Activated T-helper 1 cell treated with anti-CD3 and anti-CD28 coated beads, Interleukin-12 subunit alpha, Interleukin-12 subunit beta, Interleukin-2, Interleukin-4 antibody, amounts not matched to agents 30 ng/mL and 10 ng/mL and 1 ng/mL, durations not matched to agents 14 hours and 24 hours and 36 hours (primary cell): ENCODE results near the gene DUSP9. TPM values are rescaled to one million over a fixed set of nuclear protein-coding genes. Genes with fewer than 3 reads are reported as not detected.
A peak's percentile ranks its signal among the peaks of the same experiment; 100 is the strongest.

Experiments used
- DNase-seq: peaks from one replicate; pipeline ENCODE4 v3.0.0; 2021; ENCODE audit warnings: low spot score
- H3K27ac Mint-ChIP-seq: one replicate; pipeline ENCODE4 v1.8.0; 2021; ENCODE audit warnings: mild to moderate bottlenecking, mixed read lengths
- H3K27me3 Mint-ChIP-seq: one replicate; pipeline ENCODE4 v1.8.0; 2022; ENCODE audit warnings: mild to moderate bottlenecking, moderate library complexity, mixed read lengths; ENCODE audit not compliant: insufficient read depth
- H3K36me3 Mint-ChIP-seq: one replicate; pipeline ENCODE4 v1.8.0; 2021; ENCODE audit warnings: low read depth, mixed read lengths
- H3K4me1 Mint-ChIP-seq: one replicate; pipeline ENCODE4 v1.8.0; 2021; ENCODE audit warnings: low read depth, mixed read lengths
- H3K4me3 Mint-ChIP-seq: one replicate; pipeline ENCODE4 v1.8.0; 2021; ENCODE audit warnings: mild to moderate bottlenecking, moderate library complexity, mixed read lengths
- H3K9me3 Mint-ChIP-seq: one replicate; pipeline ENCODE4 v1.8.0; 2021; ENCODE audit warnings: mixed read lengths
- intact Hi-C: fragments of 100-400 bp; cut with micrococcal nuclease; formaldehyde crosslinking; loops from one replicate; pipeline ENCODE4 v1.15.1; 2024
- total RNA-seq: library from RNA; stranded (reverse); gene quantifications from 2 replicates; pipeline ENCODE4 v1.2.3, GENCODE V29; 2022

DUSP9 gene
- total RNA-seq, 1 donor from 2014 or later = 0.10 TPM

DNA sequence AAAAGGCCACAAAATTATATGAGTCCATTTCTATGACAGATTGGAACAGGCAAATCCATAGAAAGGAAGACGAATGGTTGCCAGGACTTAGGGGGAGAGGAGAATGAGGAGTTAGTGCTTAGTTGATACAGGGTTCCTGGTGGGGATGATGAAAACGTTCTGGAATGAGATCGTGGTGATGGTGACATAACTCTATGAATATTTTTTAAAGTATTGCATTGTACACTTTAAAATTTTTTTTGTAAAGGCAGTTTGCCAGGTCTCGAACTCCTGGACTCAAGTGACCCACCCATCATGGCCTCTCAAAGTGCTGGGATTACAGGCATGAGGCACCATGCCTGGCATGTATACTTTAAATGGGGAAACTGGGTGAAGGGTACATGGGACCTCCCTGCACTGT lies 38.2 kb upstream of the DUSP9 start:
- Mint-ChIP-seq H3K27ac (no peak overlapping the region), H3K4me1 (peaks cover 6% of the 10 kb centered on the region), H3K4me3 (no peak overlapping the region), H3K27me3 (peaks cover 8% of the 10 kb centered on the region), H3K9me3 (no peaks in the 10 kb centered on the region), H3K36me3 (no peaks in the 10 kb centered on the region)
- intact Hi-C loops = loop anchor here (2.0 kb wide), 1 partner anchor 668 kb away; no protein-coding TSS in a partner anchor
- no peak for DNase-seq

DNA sequence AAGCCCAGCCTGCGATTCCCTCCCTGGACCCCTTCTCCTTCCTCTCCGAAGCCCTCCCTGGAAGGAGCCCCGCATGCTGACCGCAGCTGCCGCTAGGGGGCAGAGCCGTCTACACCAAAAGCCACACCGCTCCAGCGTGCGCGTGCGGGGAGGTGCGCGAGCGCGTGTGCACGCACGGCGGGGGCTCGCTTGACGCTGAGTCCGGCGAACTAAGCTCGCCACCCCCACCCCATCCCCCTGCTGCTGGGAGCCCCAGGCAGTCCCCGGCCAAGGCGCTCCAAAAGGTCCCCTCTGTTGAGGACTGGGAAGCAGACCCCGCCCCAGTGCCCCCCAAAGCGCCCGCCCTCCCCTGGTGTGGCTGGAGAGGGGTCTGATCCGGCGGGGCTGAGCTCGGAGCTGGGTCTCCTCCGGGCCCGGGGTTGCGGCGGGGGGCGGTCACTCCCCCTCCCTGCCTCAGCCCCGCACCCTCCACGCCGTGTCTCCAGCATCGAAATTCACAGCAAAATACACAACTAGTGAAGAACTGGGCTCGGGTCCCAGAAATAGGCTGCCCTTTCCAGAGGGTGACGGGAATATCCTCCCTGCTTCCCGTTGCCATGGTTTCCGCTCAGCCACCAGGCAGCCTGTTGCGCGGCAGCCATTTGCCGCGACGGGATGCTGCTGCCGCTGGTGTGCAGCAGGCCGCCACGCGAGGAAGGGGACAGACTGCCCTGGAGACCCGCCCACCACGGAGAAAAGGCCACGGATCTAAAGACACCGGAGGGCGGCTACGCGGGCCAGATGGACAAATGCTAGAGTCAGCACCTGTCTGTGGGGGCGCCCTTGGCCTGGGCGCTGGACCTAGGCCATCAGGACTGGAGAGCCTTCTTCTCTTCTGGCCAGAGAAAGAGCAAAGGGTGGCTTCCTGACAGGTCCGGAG lies 36.8 kb upstream of the DUSP9 start:
- peak; percentile 58 for DNase-seq

DNA sequence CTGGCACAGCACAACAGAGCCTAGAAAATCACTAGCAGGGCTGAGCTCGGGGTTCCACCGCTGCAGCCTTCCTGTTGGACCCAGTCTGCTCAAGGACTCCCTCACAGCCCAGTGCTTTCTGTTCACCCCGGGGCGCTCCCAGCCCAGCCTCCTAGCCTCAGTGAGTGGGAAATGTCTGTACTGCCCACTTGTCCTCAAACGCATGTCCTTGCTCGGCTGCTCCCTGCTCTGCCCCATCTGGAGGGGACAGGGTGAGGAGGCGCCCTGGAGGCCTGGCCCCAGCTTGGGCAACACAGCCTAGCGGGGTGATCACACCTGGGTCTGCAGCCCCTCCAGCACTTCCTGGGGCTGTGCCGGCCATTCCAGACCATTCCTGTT lies 36.2 kb upstream of the DUSP9 start:
- no peak for DNase-seq
- Mint-ChIP-seq H3K27ac (no peak overlapping the region), H3K27me3 (peaks cover 18% of the 10 kb centered on the region), H3K9me3 (no peaks in the 10 kb centered on the region), H3K4me1 (peaks cover 13% of the 10 kb centered on the region), H3K4me3 (peak overlapping the region; percentile 77), H3K36me3 (no peaks in the 10 kb centered on the region)
- intact Hi-C loops = loop anchor here (2.0 kb wide), 1 partner anchor 58 kb away; no protein-coding TSS in a partner anchor

More for the DNA sequence above, 36.8 kb upstream of the DUSP9 start:
- H3K4me3 Mint-ChIP-seq = peak overlapping the region; percentile 77
- no peaks in the 10 kb centered on the region for H3K9me3 Mint-ChIP-seq
- H3K36me3 Mint-ChIP-seq = no peaks in the 10 kb centered on the region
- peaks cover 17% of the 10 kb centered on the region for H3K27me3 Mint-ChIP-seq
- H3K27ac Mint-ChIP-seq = peak overlapping the region; percentile 75
- intact Hi-C loops = loop anchor here (2.0 kb wide), 2 partner anchors 59 to 669 kb away; no protein-coding TSS in a partner anchor
- peaks cover 12% of the 10 kb centered on the region for H3K4me1 Mint-ChIP-seq

DNA sequence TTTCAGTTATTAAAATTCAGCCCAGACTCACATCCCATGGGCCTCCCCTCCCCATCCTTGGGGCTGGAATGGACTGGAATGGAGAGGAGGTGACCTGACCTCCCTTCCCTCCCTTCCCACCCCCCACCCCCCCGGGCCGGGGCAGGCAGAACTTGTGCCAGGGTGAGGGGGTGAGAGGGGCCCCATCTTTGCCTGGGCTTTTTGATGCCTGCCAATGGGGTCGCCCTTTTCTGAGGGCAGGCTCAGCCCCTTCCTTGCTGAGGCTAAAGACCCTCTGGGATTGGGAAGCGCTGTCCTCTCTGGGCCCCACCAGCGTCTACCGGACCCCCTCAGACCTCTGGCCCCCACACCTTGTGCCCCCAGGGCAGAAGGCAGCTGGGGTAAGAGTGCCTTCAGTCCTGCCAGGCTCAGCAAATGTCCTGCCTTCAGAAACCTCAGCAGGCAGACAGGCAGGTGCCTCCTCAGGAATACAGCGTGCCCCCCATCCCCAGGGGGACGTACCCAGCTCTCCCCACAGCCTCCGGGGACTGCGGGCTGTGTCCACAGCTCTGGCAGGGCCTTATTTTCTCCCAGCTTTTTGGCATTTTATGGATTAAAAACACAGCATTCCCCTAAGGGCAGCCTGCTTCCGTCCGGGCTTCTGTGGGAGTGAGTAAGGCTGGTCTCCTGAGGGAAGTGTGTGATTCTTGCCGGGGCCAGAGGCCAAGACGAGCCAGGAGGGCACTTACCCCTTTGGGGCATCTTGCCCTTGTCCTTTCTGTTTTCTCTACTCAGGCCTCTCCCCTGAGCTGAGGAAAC lies 35.5 kb upstream of the DUSP9 start:
- no peak overlapping the region for H3K4me3 Mint-ChIP-seq
- intact Hi-C loops = loop anchor here (2.0 kb wide), 1 partner anchor 57 kb away; no protein-coding TSS in a partner anchor
- H3K27ac Mint-ChIP-seq = no peak overlapping the region
- H3K36me3 Mint-ChIP-seq = no peaks in the 10 kb centered on the region
- peaks cover 14% of the 10 kb centered on the region for H3K27me3 Mint-ChIP-seq
- H3K9me3 Mint-ChIP-seq = no peaks in the 10 kb centered on the region
- DNase-seq = no peak
- H3K4me1 Mint-ChIP-seq = peaks cover 13% of the 10 kb centered on the region

DNA sequence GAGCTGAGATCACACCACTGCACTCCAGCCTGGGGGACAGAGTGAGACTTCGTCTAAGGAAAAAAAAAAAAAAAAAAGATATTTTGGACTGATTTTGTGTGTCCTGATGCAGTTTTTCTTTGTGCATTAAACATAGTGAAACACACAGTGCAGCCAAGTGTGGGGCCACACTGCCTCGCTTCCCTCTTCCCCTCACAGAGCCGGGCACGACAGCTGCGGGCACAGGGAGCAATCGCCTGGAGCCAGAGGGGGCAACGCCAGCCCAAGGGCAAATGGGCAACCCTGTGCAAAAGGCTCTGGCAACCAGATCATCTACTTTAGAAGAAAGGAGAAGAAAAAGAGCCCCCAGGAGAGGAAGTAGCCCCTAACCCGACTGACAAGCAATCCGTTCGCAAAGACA lies 34.6 kb upstream of the DUSP9 start:
- no peaks in the 10 kb centered on the region for H3K9me3 Mint-ChIP-seq
- DNase-seq = no peak
- intact Hi-C loops = no loop called here
- no peaks in the 10 kb centered on the region for H3K36me3 Mint-ChIP-seq
- H3K4me1 Mint-ChIP-seq = peaks cover 13% of the 10 kb centered on the region
- no peak overlapping the region for H3K4me3 Mint-ChIP-seq
- H3K27me3 Mint-ChIP-seq = peaks cover 16% of the 10 kb centered on the region
- H3K27ac Mint-ChIP-seq = no peak overlapping the region

DNA sequence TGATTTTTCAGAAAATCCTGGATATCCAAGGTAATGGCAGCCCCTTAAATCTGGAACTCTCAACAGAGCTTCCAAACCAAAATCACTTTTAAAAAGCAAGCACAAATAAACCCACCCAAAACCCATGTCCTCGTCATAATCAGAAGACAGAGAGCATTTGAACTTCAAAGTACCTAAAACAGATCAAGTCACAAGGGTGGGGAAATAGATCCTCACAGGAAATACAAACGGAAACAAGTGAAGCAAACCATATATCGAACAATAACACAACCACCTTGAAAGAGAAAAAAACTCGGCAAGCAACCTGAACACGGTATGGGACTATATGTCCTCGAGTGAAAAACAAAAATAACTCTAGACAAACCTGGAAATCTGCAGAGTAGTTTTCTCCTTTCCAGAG lies 32.2 kb upstream of the DUSP9 start:
- H3K27ac Mint-ChIP-seq = no peak overlapping the region

DNA sequence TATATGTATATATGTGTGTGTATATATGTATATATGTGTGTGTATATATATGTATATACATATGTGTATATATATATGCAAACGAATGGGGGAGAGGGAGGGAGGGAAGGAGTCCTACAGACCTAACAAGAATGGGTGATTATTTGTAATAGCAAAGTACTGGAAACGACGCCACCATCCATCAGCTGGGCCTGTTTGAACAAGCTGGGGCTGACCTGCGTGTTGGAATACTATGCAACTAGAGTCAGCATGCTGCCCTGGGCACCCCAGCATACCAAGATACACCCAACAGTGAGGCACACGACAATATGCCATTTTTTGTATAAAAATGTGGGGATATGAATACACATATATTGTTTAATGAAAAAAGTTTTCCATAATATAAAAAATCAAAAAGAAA lies 26.4 kb upstream of the DUSP9 start:
- no peaks in the 10 kb centered on the region for H3K36me3 Mint-ChIP-seq
- H3K27ac Mint-ChIP-seq = no peak overlapping the region
- intact Hi-C loops = no loop called here
- peaks cover 4% of the 10 kb centered on the region for H3K27me3 Mint-ChIP-seq
- no peak for DNase-seq
- no peak overlapping the region for H3K4me3 Mint-ChIP-seq
- H3K4me1 Mint-ChIP-seq = no peaks in the 10 kb centered on the region
- no peaks in the 10 kb centered on the region for H3K9me3 Mint-ChIP-seq

More for the DNA sequence above, 32.2 kb upstream of the DUSP9 start:
- H3K4me3 Mint-ChIP-seq = no peak overlapping the region
- H3K4me1 Mint-ChIP-seq = peaks cover 7% of the 10 kb centered on the region
- intact Hi-C loops = no loop called here
- H3K36me3 Mint-ChIP-seq = no peaks in the 10 kb centered on the region
- DNase-seq = no peak
- peaks cover 18% of the 10 kb centered on the region for H3K27me3 Mint-ChIP-seq
- no peaks in the 10 kb centered on the region for H3K9me3 Mint-ChIP-seq

DNA sequence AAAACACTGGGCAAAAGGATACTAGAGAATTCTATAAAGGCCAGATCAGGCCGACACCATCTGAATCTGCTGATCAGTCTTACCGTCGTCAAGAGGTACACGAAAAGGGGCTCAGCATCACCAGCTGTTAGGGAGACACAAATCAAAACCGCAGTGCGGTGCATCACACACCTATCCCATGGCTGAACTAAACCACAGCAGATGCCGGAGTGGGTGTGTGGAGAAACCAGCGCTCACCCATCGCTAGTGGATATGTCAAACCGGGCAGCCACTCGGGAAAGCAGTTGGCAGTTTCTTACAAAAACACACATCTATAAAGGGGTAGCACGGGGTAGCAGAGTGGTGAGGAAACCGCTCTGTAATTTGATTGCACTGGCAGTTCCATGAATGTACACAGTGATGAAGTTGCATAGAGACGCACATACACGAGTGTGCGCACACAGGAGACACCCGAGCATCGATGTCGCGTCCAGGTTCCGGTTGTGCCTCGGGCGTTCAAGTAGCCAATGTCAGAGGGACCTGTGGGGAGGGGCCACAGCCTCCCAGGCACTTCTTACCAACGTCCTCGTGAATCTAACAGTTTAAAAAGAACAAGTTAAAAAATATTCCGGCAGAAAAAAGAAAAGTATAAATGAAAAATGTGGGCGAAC lies 24.9 kb upstream of the DUSP9 start:
- H3K27ac Mint-ChIP-seq = no peak overlapping the region
- intact Hi-C loops = no loop called here
- H3K36me3 Mint-ChIP-seq = no peaks in the 10 kb centered on the region

DNA sequence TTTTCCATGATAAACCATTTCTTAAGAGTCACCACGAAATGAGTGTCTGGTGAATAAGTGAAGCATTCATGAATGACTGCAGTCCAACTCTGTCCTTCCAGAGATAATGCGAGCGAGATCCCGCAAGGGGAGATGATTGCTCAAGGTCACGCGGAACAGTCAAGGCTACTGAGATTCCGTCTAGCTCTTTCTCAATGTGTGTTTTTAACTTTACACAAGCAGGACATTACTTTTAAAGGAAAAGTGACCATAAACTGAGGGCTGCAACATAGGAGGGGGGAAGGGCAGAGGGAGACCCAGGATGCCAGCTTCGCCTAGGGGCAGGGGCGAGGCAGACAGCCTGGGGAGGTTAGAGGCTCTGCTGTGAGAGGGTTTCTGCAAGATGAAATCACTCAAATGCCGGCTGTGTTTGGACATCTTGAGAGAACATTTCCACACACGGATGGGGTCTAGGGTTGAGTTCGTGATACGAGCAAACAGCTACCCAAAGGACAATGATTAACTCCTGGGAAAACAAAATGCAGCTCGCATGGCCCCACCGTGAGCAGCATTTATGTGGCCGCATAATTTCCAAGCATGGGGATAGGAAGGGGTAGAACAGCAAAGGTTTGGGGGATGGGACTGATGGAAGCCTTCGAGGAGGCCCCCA lies 24.2 kb upstream of the DUSP9 start:
- H3K4me3 Mint-ChIP-seq = no peak overlapping the region
- no peak overlapping the region for H3K27ac Mint-ChIP-seq
- no peaks in the 10 kb centered on the region for H3K36me3 Mint-ChIP-seq
- intact Hi-C loops = no loop called here
- no peaks in the 10 kb centered on the region for H3K9me3 Mint-ChIP-seq
- H3K27me3 Mint-ChIP-seq = peaks cover 2% of the 10 kb centered on the region
- H3K4me1 Mint-ChIP-seq = no peaks in the 10 kb centered on the region
- DNase-seq = no peak

More for the DNA sequence above, 24.9 kb upstream of the DUSP9 start:
- Mint-ChIP-seq H3K4me1 (no peaks in the 10 kb centered on the region), H3K4me3 (no peak overlapping the region), H3K27me3 (peaks cover 4% of the 10 kb centered on the region), H3K9me3 (no peaks in the 10 kb centered on the region)
- no peak for DNase-seq

DNA sequence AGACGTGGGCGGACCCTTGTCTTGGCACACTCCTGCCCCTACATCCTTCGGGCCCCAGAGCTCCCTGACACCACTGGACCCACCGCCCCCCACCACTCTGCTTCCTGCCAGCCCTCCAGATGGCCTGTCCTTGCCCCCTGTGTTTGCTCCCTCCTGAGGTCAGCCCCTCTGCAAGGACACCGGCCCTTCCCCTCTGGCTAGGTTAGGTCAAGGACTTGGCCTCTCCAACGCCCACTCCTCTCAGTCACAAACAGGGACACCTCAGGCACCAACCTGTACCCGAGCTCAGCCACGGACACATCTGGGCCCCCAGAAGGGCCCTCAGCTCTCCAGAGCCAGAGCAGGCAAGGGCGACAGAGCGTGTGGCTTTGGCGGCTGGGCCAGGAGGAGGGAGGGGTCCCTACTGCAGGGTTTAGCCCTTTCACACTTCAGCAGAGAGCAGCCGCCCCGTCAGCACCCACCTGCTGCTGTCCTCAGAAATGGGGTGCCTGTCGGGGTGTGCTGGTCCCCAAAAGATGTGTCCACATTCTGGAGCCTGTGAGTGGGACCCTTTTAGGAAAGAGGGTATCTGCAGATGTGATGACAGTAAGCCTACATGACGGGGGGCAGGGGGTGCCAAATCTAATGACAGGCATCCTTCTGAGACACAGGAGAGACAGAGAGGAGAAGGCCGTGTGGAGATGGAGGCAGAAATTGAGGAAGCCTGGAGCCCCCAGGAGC lies 23.5 kb upstream of the DUSP9 start:
- intact Hi-C loops = no loop called here
- peaks cover 2% of the 10 kb centered on the region for H3K27me3 Mint-ChIP-seq

DNA sequence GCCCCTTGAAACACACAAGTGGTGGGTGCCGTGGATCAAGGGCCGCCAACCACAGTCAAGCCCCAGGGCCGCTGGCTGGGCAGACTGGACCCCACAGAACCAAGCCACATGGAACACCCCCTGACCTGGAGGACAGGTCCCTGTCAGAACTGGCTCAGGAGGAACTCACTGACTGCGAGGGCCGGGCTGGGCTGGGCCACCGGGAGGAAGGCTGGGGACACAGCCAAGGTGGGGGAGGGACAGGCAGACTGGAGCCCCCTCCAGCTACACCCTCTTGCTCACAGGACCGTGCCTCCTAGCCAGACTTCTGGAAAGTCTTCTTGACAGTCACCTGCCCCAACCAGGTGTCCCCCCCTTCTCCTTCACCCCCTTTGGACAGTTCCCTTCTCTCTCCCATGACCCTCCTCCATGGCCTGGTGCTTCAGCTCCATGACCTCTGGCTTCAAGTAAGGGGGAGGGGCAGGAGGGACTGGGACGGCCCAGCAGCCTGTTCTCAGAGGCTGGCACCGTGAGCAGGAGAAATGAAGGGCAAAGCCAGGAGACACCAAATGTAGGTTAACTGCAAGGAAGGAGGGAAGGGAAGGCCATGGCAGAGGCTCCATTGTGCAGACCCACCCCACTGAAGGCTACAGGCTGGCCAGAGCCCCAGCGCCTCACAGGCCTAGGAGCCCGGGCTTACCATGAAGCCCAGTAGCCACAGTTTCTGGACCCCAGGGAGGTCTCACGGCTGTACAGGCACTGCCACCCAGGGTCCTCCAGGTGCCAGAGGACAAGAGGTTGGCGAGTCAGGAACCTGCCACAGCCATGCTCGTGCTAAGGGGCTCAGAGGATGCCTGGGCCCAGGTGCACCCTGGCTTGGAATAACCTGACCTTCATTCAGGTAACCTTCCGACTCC lies 22.6 kb upstream of the DUSP9 start:
- H3K4me1 Mint-ChIP-seq = no peaks in the 10 kb centered on the region
- intact Hi-C loops = no loop called here

More for the DNA sequence above, 23.5 kb upstream of the DUSP9 start:
- H3K4me3 Mint-ChIP-seq = no peak overlapping the region
- no peak overlapping the region for H3K27ac Mint-ChIP-seq
- no peak for DNase-seq
- H3K9me3 Mint-ChIP-seq = no peaks in the 10 kb centered on the region
- no peaks in the 10 kb centered on the region for H3K4me1 Mint-ChIP-seq
- H3K36me3 Mint-ChIP-seq = no peaks in the 10 kb centered on the region

More for the DNA sequence above, 22.6 kb upstream of the DUSP9 start:
- Mint-ChIP-seq H3K27me3 (no peaks in the 10 kb centered on the region), H3K4me3 (no peak overlapping the region), H3K27ac (no peak overlapping the region), H3K36me3 (no peaks in the 10 kb centered on the region), H3K9me3 (no peaks in the 10 kb centered on the region)
- no peak for DNase-seq
